Kidney tubule cell (primary cell): ENCODE measurements around the gene TPI1.
A peak's percentile ranks its signal among the peaks of the same experiment; 100 is the strongest.

Experiments
- DNase-seq: peaks from one replicate; pipeline ENCODE4 v3.0.0-alpha.2; 2018; ENCODE audit warnings: low spot score

TPI1 gene

GRCh38 chr12:6867413-6868210 lies at the start of gene TPI1:
TPI1 (plus strand) TSS chr12:6867531; CDS start chr12:6867567, 36 bp downstream.
- peak; percentile 88 for DNase-seq

- DNase-seq: no peak
Observed at GRCh38 chr12:6817662-6818157, 49.6 kb upstream of the TPI1 start.

GRCh38 chr12:6818222-6818621 lies 49.1 kb upstream of the TPI1 start:
- DNase-seq: no peak

- no peak for DNase-seq
Observed at GRCh38 chr12:6818645-6819044, 48.7 kb upstream of the TPI1 start.

- no peak for DNase-seq
Observed at GRCh38 chr12:6819106-6820030, 48.0 kb upstream of the TPI1 start.

- DNase-seq: no peak
Observed at GRCh38 chr12:6820166-6820565, 47.2 kb upstream of the TPI1 start.

- no peak for DNase-seq
Observed at GRCh38 chr12:6821591-6822425, 45.5 kb upstream of the TPI1 start, which contains the start of gene GPR162. GPR162 (plus strand) TSS chr12:6821821; CDS start chr12:6823899, 2,078 bp downstream.

GRCh38 chr12:6822426-6823135 lies 44.8 kb upstream of the TPI1 start:
- no peak for DNase-seq

GRCh38 chr12:6823182-6824084 lies 43.9 kb upstream of the TPI1 start:
- DNase-seq: no peak

GRCh38 chr12:6824085-6824775 lies 43.1 kb upstream of the TPI1 start:
- DNase-seq: no peak

- peak; percentile 23 for DNase-seq
Observed at GRCh38 chr12:6824901-6825381, 42.4 kb upstream of the TPI1 start.

GRCh38 chr12:6825398-6826124 lies 41.8 kb upstream of the TPI1 start:
- peak; percentile 81 for DNase-seq

GRCh38 chr12:6826125-6826733 lies 41.1 kb upstream of the TPI1 start:
- no peak for DNase-seq

GRCh38 chr12:6826734-6827436 lies 40.4 kb upstream of the TPI1 start:
- no peak for DNase-seq

- peak; percentile 64 for DNase-seq
Observed at GRCh38 chr12:6827437-6827911, 39.9 kb upstream of the TPI1 start.

- peak; percentile 23 for DNase-seq
Observed at GRCh38 chr12:6827982-6828780, 39.1 kb upstream of the TPI1 start, which contains the start of gene P3H3. P3H3 (plus strand) TSS chr12:6828407; CDS start chr12:6828441, 34 bp downstream.
